Skeletal muscle cell (primary cell): ENCODE results near the gene IQGAP2.

Source experiments
- DNase-seq: peaks from one replicate; pipeline ENCODE4 v3.0.0-alpha.2; 2010; ENCODE audit warnings: low read depth
- H3K4me3 ChIP-seq: 2 replicates; pipeline ENCODE4 v1.5.1; 2011; ENCODE audit warnings: low read depth, mild to moderate bottlenecking, control low read depth, low read length, moderate library complexity

The IQGAP2 gene

DNA sequence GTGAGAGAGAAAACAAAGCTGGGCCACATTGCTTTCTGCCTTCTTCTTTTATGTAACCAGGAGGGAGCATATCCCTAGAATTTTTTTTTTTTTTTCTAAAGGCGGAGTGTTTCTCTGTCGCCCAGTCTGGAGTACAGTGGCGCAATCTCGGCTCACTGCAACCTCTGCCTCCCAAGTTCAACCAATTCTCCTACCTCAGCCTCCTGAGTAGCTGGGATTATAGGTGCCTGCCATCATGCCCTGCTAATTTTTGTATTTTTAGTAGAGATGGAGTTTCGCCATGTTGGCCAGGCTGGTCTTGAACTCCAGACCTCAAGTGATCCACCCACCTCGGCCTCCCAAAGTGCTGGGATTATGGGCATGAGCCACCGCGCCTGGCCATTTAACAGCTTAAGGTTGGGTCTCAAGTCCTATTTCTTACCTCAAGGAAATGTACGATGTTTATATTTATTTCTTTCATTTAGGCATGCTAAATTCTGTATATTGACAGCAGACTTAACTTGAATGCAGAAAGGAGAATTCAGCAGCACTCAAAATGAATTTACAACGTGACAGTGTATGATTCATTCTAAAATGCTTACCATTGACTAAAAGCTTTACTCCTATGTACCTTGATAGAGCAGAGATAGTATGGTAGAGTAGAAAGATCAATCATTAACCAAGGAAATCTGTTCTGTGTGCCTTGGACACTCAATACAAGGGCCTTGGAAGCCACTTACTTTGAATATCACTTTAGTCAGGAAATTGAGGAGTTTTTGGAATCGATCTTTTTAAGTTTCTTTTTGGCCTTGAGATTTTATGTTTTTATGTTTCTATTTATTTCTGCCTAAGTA, 119.2 kb downstream of the IQGAP2 start:
- no peak overlapping the region for H3K4me3 ChIP-seq
- DNase-seq, result no peak

DNA sequence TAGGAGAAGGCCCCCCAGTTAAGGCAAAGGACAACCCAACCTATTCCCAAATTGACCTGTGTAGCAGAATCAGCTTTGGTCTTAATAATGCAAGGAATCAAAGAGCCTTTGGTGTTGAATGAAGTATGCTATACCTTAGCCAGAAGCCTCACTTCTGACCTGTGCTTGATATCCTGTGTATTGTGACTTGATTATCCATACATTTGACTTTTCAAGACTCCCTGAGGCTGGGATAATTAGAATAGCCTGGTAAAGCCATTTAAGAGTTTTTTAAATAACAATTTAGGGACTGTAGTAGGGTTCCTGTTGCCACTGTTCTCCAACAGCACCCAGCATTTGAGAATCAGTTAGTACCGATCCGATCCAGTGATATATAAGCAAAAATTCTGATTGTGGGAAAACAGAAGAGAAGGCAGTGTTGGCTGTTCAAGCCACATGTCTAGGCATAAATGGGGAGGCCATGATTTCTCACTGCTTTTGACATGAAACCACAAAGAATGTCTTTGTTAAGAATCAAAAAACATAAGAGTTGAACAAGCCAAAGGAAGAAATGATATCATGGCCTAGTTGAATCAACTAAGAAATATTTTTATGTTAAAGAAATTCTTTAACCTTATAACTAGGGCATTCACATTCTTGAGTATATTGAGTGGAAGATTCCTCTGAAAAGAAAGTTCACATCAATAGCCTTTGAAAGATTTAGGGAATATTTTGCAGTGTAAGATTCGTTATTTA, 121.2 kb downstream of the IQGAP2 start:
- no peak for DNase-seq
- no peak overlapping the region for H3K4me3 ChIP-seq

DNA sequence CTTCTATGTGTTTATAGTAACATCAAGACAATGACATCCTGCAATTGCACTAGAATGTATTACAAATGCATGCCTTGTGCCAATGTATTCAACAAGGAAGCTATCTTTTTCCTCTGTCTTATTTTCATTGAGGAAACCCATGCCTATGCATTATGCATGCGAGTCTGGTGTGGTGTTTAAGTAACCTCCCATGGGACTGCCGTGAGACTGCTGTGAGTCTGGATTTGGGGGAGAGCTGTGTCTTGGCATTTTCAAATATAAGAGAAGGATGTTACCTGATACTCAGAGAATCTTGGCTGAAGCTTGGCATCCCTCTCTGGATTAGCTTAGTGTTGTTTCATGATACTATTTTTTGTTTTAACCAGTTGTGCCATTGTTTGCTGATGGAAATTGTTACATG, 121.8 kb downstream of the IQGAP2 start:
- no peak overlapping the region for H3K4me3 ChIP-seq
- peak; percentile 44 for DNase-seq

DNA sequence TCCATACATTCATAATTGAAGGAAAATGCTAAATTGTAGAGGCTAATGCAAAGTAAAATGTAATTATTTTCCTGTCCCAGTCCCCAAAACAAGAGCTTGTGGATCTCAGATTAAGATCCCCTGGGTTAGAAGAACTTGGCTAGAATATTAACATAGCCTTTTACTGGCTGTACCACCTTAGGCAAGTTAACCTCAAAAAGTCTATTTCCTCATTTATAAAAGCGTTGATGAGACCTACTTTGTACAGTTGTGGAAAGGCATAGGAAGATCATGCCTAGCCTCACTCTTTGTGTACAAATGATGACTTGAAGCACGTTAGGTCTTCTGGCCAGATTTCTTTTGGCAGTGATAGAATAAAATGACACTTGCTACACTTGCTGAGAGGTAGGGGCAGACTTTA, 122.9 kb downstream of the IQGAP2 start:
- no peak for DNase-seq
- H3K4me3 ChIP-seq, result no peak overlapping the region

DNA sequence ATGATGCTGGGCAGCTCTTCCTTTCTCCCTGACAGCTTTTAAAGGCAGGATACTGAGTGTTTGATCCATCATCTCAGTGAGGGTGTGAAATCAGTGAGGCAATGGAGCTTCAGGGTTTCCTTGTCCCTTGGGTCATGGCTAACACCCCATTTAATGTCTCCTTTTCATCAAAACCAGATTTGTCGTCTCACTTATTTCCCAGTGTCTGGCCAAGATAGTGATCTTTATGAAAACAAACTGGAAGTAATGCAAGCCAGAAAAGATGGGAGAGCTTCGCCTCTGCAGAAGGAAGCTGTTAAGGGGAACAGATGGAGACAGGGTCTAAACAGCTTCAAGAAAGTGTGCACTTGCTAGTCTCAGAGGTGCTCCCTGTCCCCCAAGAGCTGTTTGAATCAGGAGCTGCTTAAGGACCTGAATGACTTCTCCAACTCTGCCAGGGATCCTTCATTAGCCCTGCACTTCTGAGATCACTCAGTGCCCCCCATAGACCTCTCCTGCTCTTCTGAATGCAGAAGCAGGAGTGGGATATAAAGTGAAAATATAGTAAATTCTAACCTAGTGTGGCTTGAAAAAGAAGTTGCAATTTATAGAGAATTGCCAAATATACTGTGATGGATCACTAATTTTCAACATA, 124.0 kb downstream of the IQGAP2 start:
- no peak overlapping the region for H3K4me3 ChIP-seq
- no peak for DNase-seq

DNA sequence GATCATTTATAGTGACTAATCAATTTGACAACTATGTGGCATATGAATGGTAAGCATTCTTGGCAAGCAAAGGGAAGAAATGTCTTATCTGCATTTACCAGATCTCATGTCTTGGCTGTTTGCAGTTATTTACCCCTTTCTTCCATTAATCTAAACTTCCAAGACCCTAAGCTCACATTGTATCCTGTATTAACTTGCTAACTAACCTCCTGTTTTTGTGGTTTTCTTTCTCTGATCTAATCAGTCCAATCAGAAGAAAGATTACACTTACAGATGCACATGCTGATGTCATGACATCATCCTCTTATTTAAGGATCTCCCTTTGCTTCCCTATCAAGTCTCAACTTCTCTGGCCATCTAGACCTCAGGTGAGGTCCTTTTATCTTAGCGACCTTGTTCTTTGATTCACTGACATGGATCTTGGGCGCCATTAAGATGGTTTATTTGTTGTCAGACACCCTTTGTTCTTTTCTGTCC, 124.6 kb downstream of the IQGAP2 start:
- H3K4me3 ChIP-seq, result no peak overlapping the region
- no peak for DNase-seq

DNA sequence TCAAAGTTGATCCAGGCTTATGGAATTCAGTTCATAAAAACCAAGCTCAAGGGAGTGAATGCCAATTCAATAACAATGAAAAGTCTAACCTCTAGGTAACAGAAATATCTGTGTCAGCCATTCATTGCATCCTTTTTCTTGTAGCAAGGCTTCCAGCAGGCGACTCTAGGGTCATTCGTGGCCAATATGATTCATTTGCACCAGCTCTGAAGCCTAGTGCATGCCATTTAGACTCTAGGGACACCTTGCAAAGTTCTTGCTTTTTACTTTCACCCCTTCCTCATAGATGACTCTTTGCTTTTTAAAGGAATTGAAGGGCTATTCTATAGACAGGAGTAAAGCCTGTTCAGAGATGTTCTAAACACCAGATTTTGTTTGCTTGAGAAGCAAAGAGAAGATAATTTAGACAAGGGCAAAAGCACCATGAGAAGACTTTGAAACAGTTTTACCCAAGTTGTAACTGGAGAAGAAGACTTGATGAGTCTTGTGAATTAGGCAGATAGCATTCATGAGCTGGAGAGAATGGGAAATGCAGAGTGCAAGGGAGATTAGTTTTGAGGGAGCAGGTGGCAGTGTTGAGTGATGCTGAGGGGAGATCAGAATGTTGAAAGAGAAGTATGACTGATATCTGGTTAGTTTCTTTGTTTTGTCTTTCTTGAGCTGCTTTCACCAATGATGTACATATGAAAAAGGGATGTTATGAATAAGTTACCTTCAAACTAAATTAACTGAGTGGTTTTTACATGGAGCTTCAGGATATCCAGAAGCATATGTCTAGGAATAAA, 125.7 kb downstream of the IQGAP2 start:
- H3K4me3 ChIP-seq, result no peak overlapping the region
- DNase-seq, result no peak

DNA sequence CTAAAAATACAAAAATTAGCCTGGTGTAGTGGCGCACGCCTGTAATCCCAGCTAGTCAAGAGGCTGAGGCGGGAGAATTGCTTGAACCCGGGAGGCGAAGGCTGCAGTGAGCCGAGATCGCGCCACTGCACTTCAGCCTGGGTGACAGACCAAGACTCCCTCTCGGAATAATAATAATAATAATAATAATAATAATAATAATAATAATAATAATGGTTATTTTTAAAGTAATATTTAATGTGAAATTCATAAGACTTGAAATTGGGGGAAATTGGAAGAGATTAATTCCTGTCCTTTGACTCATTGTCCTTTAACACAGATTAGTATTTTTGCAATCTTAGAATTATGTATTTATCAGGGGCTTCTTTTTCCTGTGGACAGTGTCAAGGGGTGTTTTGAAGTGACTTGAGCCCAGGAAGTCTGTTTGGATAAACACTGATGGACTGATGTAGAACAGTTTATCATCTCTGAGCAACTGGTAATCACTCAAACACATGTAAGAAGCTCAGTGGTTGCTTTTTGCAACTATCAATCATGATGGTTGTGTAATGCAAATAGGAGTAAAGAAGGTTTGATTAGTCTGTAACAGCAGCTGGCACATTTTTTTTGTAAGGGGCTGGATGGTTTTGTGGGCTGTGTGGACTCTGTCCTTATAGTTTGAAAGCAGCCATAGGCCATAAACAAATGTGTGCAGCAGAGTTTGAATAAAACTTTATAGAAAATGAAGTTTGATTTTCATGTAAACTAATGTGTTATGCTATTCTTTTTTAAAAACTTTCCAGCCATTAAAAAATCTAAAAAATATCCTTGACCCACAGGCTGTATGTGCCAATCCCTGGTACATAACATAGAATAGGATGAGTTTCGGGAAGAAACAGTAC, 126.6 kb downstream of the IQGAP2 start:
- DNase-seq, result no peak
- H3K4me3 ChIP-seq, result no peak overlapping the region

DNA sequence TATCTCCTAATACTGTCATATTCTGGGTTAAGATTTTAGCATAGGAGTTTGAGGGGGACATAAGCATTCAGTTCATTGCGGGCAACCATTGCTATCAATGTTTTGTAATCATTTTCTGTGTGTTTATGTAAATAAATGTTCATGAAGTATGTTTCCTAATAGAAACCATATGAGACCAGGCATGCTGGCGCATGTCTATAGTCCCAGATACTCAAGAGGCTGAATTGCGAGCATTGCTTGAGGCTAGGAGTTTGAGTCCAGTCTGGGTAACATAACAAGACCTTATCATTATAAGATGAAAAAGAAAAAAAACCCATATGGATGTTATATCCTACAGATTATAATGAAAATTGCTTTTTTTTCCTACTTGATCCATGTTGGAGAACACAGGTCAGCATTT, 129.0 kb downstream of the IQGAP2 start:
- no peak overlapping the region for H3K4me3 ChIP-seq
- no peak for DNase-seq

DNA sequence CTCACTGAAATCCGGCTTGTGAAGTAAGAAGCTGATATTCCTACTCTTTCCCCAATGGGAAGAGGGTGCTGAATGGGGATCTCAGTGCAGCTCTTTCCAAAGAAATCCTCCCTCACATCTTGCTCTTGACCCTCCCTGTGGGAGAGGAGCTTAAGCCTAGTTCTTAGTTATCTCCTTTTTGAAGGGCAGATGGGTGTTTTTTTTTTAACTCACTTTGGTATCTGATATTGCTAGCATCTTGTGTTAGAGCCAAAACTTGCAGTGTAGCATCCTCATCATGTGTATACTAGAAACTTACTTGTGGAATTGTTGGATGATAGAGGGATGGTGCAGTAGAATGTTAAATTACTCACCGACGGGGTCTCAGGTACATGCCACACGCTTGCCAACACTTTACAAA, 129.9 kb downstream of the IQGAP2 start:
- no peak for DNase-seq
- no peak overlapping the region for H3K4me3 ChIP-seq

DNA sequence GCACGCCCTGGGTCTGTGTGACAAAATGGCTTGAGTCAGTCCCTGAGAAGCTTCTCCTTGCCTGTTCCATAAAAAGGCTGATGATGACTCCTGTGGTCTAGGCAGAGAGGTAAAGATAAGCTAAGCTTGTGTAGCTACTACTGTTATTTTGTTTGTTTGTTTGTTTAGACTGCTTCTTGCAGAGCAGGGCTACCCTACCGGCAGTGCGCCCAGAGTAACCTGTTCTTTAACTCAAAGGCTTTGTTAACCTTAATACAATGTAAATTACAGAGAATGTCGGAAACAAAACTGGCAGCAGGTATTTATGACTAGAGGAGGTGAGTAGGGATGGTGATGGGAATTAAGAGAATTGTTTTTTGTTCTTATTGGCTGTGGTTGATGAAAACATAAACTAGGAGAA, 132.5 kb downstream of the IQGAP2 start:
- no peak overlapping the region for H3K4me3 ChIP-seq
- no peak for DNase-seq

DNA sequence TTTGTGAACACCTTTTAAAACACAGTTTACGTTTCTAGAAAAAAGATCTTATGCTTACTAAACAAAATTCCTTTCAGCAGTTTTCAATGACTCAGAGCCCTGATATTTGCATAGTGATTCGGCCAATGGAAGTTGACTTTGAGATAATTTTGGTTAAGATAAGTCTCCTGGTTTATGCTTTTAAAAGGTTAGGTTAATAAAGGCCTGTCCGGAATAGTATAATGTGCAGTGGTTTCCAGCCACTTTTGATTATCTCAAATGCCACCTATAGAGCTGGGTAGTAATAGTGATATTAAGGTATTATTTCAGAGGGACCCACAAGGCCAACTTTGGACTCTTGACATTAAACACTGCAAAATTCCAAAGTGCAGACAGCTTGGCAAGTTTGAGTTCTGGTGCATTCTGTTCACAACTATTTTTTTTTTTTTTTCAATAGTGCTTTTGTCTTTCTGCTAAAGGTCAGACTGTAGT, 134.0 kb downstream of the IQGAP2 start:
- H3K4me3 ChIP-seq, result no peak overlapping the region
- no peak for DNase-seq

DNA sequence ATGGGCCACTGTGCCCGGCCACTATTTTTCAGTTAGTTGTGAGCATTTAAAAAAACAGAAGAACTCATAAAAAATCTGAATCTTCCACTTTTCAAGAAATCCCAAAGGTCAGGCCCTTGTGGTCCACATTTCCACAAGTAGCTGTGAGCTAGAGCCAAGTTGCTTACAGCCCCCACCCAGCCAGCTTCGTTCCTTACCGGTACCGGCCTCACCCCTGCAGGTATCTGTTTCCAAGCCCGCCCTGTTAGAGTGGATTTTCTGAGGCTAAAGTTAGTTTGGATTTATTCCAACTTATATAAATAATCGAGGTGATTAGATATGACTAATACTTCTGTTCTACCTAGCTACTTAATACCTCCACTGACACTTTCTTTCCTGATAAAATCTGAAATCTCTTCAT, 139.2 kb downstream of the IQGAP2 start:
- no peak for DNase-seq
- H3K4me3 ChIP-seq, result no peak overlapping the region

DNA sequence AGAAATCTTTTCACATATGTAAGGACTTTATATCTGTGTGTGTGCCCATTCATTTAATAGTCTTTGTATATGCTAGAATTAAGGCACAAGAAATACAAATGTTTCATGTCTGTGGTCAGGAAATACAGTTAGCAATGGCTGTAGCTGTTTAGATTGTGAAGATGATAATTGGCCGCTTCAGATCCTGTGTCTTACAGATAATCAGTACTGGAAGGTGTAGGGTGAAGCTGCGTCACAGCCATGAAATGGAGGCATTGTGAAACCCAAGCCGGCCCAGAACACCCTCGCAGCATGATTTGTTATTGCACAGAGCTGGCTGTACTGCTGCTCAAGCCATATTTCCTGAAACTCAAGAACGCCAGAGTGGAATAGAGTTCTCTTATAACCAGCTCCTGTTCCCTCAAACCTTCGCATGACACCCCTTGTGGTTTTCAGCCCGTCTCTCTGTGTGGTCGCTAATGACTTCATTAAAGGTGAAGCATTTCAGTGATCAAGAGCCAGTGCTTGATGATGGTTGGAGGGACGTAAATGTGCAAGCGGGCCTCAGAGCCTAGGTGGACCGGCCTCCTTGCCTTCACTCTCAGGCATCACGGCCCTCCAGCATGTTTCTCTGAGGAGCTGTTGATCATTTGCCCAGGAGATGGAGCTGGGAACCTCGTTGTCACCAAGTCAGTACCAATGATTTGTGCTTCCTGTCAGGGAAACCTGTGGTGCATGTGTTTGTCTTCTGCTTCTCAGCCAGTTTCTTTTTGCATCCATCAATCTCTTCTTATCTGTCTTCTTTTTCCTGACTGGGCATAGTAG, 140.0 kb downstream of the IQGAP2 start:
- no peak overlapping the region for H3K4me3 ChIP-seq
- no peak for DNase-seq

DNA sequence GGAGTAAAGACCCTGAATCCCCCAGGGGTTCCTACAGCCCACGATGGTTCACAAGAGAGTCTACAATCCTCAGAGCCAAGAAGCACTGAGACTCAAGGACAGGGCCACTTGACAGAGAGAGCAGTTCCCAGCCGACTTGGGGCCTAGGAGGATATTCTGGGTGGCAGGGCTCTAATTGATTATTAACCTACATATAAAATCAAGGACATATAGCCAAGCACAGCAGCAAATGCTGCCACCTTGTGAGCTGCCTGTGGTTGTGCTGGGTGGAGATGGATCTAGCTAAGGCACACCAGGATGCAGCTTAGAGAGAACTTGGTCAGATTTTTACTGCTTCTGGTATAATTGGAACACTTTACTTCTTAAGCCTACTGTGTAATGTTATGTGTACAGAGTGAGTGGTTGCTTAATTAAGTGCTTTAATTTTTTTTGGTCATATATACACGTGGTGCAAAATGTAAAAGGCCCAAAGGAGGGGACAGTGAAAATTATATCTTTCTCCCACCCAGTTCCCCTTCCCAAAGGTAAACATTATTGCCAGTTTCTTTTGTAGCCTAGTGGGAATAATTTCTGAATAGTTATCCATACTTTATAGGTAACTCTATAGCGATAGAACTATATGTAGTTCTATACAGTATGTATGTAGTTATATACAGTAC, 141.3 kb downstream of the IQGAP2 start:
- no peak overlapping the region for H3K4me3 ChIP-seq

DNA sequence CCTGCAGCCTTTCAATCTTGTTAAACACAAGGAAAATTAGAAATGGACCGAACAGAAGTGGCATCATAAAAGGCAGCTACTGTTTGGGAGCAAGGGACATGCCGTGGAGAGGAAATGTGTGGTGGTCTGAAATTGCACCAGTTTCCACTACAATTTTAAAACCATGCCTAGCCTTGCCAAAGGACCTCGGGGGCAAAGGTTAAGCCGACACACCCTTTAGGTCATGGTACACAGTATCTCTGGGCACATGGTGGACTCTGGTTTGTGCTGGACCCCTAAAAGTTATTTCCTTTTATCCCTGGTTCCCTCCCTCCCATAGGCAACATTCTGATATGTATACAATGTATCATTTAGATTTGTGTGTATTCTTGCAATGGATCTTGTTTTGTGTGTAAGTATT, 142.1 kb downstream of the IQGAP2 start:
- DNase-seq, result no peak
- no peak overlapping the region for H3K4me3 ChIP-seq

More for the DNA sequence above, 141.3 kb downstream of the IQGAP2 start:
- DNase-seq, result no peak

DNA sequence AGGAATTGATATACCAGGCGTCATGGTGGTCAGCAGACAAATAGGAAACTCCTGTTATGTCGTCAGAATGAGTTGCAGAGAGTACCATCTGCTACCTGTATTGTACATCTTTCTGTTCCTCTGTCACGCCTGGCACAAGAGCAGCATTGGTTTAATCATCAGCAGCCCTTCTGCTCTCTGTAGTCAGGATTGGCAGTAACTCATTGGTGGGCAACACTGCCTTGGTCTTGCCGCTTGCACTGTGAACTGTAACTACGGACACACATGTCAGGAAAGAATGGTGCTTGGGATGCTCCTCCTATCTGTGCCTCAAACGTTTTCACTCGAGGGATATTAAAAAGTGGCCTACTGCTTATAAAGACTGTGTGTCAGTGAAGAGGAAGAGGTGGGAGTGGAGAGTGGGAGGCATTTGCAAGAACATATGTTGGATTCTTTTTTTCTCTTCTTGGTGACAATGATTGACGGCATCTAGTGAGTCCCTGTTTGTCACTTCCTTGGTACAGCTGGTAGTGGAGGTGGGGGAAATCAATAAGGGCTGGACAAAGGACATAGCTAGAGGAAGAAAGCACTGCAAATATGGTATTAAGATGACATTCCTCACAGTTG, 143.5 kb downstream of the IQGAP2 start:
- no peak overlapping the region for H3K4me3 ChIP-seq
- no peak for DNase-seq
